Amniotic stem cell (primary cell): ENCODE results near the gene PSMA7.

Experiments
- DNase-seq: peaks from one replicate; lab custom pipeline; 2025; lab: John Stamatoyannopoulos, UW

Gene PSMA7

DNA sequence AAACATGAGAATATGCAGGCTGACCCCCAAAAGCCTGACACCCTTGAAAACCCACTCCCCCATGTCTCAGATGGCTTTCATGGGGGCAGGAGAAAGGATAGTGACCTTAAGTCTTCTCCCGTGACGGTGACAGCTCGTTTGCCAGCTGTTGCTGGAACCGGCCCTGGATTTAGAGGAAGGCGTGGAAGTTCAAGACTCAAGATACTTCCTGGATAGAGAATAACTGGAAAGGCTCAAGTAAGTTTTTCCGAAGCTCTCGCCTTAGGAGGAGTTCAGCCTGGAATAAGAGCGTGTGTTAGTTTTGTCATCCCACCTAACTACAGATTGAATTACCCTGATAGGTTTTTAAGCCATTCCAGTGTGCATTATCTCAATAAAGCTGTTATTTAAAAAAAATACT lies 28.1 kb upstream of the PSMA7 start:
- no peak for DNase-seq

DNA sequence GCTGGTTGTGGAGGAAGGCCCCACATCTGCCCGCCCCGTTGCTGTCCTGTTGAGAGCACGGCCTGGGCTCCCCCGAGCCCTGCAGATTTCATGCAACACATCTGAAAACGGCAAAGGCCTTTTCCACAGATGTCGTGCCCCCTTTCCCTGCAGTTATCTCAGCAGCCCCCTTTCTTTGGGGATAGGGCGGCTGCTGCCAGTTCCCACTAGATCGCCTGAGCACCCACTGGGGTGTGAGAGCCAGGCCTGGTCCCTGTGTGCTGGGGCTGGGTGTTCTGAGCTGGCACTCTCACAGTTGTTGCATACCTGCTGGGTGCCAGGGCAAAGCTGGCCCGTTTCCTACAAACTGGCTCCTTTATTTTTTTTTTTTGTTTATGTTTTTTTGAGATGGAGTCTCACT lies 27.3 kb upstream of the PSMA7 start:
- no peak for DNase-seq

DNA sequence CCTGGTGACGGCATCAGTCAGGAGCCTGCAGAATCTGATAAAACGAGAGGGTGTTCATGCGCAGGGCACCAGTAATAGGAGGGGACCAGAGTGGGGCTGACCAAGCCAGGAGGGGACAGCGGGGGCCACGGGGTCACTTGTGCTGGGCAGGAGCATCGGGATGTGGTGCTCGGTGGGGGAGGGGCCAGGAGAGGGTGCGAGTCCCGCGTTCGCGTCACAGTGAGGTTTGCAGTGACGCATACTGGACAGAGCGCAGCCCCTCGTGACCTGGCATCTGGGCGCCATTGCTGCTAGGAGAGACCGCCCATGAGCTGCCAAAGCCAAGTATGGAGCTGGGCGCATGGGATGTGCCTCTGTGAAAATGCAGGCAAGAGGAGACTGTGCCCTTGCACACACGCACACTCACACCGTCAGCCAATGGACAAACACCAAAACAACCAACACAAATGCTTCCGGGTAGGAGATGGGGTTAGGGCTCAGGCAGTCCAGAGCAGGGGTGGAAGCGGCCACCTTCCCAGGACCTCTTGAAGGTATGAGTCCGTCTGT lies 25.8 kb upstream of the PSMA7 start:
- no peak for DNase-seq

DNA sequence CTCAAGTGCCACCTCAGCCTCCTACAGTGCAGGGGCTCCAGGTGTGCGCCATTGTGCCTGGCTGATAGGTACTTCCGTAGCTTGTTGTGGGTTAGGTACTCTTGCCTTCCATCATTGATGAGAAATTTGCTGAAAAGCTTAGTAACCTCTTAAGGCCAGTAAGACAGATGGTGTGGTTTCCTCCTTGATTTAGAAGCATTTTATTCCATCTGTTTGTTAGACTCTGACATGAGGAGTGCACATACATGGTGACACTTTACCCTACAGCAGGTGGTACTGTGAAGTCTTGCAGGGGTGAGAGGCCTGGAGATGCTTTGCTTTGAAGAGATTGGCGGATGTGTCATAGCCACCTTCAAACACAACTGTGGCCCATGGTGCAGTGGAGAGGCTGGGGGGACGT lies 24.9 kb upstream of the PSMA7 start:
- no peak for DNase-seq

DNA sequence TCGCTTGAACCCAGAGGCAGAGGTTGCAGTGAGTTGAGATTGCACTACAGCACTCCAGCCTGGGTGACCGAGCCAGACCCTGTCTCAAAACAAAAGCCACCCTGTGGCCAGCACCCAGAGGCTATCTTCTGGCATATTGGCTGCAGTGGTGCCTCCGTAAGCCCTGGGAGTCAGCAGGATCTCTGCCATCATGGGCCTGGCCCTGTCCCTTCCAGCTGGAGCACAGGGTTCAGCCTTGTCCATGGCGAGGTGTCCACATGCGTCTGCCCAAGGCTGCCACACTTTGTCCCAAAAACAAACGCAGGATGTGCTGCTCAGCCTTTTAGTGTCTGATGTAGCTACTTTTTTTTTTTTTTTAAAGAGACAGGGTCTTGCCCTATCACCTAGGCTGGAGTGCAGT lies 24.3 kb upstream of the PSMA7 start:
- no peak for DNase-seq

DNA sequence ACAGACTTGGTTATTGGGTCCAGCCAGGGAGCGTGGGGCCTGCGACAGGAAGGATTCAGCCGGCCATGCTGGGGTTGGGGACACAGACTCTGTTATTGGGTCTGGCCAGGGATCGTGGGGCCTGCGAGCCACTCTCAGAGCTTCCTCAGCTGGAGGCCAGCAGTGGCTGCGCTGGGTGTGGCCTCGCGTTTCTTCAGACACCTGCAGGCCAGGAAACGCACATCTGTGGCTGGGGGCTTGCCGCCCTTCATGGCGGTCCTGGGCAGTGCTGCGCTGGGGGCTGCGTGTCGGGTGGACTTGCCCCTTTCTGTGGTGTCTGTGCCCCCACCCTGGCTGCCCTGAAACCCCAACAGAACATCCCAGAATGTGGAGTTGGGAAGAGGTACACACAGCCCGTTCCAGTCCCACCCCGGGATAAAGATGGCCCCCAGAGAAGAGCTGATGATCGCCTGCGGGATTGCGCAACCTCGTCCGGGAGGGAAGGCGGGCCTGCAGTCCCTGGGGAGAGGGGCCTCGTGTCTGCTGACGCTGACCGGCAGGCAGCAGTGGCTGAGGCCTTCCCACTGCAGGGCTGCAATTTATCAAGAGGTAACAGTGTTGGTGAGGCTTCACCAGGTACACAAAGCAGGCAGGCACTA lies 22.7 kb upstream of the PSMA7 start:
- no peak for DNase-seq

DNA sequence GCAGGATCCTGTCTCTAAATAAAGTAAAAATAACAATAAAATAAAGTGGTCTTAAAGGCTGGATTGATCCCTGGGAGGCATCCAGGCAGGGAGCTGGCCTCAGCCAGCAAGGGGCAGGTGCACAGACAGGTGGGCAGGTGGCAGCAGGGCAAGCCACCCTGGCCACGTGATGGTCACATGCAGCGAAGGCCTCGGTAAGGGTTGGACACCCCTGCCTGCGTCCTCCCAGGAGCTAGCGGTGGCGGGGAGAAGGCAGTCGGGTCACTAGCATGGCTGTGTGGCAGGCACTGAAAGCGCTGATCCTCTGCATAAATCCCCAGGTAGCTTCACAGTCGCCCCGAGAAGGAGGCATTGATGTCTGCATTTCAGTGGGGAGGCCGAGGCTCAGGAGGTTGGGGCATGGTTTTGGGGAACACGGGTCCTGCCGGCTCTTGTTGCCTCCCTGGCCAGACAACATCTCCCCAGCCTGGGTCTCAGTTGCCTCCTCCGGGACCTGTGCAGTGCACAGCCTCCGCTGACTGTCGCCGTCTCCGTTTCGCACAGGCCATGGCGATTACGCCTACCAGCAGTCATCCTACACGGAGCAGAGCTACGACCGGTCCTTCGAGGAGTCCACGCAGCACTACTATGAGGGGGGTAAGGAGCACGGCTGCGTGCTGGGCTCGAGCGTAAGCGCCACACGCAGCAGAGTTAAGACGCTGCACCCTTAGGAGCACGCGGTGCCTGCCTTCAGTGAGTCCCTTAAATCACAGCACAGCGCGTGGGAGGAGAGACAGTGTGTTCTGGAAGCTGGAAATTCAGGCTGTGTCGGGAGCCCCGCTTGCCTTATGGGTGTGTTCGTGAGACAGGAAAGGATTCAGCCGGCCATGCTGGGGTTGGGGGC lies 21.9 kb upstream of the PSMA7 start:
- no peak for DNase-seq

DNA sequence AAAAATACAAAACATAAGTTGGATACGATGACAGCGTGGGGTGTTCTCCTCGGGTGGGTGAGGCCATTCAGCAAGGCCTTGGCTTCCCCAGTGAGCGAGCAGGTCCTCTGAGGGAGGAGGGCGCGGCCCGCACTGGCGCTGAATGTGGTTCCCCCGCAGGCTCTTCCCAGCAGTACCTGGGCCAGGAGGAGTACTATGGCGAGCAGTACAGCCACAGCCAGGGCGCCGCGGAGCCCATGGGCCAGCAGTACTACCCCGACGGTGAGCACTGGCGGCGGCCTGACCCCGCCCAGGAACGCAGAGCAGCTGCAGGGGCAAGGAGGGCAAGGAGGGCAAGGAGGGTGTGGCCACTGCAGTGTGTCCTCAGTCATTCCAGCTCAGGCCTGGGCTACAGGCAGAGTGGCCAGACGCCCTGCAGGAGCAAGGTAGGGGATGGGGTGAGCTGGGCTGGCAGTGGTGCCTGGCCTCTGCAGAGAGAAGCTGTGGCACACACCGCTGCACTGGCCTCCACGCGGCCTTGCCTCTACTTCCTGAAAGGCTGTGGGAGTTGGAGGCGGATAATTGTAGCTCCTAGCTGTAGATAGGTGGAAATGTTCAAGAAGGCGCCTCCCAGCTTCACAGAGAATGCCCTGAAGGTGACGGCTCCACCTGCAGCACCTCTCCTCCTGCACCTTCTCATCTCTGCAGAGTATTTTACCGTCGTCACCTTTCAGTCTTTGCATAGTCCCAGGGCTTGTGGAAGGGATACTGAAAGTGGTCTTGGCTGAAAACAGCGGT lies 21.0 kb upstream of the PSMA7 start:
- no peak for DNase-seq

DNA sequence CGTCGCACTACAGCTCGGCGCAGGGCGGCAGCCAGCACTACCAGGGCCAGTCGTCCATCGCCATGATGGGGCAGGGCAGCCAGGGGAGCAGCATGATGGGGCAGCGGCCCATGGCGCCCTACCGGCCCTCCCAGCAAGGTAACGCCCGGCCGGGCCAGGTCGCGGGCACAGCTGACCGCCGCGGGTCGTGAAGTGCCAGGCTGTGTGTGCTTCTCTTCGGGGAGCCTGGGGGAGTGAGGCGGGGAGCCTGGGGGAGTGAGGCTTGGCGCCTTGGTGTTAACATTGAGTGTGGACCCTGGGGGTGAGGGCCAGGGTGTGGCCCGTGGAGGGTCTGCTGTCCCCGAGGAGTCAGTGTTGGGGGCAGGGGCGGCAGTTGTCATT lies 20.3 kb upstream of the PSMA7 start:
- no peak for DNase-seq

DNA sequence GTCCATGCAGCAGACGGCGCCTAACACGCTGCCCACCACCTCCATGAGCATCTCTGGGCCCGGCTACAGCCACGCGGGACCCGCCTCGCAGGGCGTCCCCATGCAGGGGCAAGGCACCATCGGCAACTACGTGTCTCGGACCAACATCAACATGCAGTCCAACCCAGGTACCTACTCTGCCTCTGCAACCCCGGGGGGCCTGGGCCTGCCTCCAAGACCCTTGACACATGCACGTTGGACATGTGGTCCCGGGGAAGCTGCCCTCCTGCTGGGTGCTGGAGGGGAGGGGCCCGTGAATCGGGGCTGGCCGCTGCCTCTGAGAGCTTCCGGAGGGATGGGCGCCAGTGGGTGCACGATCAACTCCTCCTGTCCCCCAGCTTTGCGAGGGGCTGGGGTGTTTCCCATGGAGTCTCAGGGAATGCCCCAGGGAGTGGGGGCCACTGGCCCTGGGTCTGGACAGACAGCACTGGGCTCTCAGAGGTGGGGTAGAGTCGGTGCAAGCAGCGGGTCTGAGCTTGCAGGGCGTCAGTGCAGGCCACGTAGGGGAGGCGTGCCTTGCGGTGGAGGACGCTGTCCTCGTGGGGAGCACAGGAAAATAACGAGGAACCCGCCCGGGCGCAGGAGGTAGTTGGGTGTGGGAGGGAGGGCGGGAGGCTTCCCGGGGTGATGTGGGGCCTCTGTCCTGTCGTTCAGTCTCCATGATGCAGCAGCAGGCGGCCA lies 19.7 kb upstream of the PSMA7 start:
- no peak for DNase-seq

DNA sequence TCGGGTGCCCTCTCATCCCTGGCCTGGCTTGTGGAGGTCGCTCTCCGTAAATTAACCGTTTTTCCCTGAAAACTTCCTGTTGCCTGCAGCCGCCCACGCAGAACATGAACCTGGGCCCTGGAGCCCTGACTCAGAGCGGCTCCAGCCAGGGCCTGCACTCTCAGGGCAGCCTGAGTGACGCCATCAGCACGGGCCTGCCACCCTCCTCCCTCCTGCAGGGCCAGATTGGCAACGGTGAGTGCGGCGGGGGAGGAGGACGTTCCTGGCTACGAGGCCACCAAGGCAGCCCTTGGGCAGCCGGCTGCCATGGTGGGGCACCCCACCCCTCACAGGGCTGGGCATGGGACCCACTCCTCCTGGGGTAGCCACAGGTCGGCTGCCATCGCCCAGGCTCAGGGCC lies 18.2 kb upstream of the PSMA7 start:
- no peak for DNase-seq

DNA sequence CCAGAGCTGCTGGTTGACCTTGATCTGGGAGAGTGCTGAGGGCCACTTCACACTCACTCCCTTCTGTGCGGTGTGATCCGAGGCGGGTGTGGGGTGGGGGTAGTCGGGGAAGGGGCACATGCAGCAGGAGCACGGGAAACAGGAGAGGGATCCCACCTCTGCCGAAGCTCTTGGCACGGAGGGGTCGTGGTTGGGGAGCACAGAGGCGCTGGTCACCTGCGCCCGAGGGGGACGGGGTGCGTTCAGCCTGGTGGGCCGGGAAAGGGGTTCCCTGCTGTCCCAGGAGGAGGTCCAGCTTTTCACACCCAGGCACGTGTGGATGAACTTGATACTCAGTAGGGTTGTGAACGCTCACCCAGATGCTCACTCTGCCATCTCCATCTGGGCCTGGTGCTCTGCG lies 17.7 kb upstream of the PSMA7 start:
- DNase-seq = no peak

DNA sequence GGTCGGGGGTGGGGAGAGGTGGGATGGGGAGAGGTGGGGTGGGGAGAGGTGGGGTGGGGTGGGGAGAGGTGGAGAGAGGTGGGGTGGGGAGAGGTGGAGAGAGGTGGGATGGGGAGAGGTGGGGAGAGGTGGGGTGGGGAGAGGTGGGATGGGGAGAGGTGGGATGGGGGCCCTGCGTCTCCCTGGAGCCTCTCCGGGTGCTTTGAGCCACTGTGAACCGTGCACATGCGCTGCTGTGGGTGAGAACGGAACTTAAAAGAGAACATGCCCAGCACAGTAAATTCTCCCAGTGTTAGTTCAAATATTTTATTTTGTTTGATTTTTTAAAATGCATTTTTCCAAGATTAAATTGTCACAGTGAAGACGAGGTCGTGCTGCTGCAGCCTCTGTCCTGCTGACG lies 17.1 kb upstream of the PSMA7 start:
- DNase-seq = no peak

DNA sequence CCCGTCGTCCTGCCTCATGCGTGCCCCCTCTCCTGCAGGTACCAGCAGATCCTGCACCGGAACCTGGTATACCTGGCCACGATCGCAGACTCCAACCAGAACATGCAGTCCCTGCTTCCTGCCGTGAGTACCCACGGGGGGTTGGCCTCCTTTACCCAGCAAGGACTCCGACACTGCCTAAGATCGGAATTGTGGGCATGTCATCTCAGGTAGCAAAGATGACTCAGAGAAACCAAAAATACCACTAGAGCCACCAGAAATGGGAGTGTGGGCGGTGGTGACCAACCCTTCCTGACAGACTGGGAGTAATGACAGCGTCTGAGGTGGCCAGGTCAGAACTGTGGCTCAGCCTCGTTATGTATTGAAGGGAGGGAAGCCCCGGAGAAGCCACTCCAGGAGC lies 16.6 kb upstream of the PSMA7 start:
- no peak for DNase-seq

DNA sequence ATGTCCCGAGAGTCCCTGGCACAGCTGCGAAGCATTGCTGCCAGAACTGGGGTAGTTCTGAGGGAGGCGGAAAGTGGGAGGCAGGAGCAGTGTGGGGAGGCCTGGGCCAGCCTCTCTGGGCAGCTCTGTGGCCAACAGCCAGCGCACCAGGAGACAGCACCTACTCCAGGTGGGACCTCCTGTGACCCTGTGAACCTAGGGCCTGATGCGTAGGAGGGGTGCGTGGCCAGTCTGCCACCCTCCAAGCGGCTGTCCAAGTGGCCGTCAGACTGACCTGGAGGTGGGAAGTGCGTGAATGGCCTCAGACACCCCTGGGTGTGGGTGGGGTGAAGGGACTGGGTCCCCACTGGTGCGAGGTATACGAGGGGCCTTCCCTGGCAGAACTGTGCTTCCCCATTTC lies 15.9 kb upstream of the PSMA7 start:
- no peak for DNase-seq

DNA sequence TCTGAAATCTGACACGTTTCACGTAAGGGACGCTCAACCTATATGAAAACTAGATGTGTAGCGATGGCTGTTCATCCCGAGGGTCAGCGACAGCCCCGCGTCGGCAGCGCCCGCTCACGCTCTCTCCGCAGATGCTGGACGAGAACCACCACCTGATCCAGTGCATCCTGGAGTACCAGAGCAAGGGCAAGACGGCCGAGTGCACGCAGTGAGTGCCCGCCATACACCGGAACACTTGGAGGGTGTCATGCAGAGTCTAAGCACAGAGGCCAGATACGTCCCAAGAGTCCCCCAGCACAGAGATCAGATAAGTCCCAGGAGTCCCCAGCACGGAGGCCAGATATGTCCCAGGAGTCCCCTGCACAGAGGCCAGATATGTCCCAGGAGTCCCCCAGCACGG lies 15.3 kb upstream of the PSMA7 start:
- no peak for DNase-seq

DNA sequence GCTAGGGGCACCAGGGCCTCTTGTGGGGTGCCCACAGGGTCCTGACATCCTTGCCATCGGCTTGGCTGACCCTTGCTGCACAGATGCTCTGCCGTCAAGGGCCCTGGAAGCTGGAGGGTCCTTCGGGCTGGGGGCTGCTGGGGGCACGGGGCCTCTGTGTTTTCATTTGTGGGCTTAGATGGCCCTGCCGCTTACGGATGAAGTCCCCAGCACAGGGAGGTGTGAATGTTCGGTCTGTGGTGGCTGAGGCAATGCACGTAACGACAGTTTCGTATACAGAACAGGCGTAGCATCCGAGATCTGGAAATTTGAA lies 14.8 kb upstream of the PSMA7 start:
- DNase-seq = no peak

DNA sequence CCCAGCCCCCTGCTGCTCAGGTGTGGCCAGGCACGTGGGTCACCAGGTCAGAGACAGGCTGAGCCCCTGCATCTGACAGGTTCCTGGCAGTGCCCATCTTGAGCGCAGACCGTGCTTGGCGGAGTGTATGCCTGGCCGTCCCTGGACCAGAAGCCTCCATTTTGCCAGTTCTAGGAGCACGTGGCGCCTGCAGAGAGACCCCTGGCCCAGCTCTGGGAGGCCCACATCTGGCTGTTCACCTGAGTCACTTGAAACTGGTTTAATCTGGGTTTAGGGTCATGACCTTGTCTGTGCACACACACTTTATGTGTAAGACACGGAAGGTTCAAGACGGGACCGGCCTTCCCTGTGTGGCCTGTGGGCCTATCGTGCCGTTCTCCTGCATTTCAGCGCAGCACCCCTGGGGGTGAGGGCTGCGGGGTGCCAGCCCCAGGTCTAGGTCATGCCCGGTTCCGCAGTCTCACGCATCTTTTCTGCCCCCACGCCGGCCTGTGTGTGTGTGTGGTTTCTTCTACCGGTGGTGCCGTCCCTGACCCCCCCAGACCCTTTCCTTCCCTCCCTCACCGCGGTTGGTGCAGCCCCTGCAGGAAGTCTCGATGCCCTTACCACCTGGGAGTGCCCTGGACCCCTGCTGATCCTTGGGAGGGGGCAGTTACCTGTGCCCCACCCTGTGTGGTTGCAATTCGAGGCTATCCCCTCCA lies 14.3 kb upstream of the PSMA7 start:
- no peak for DNase-seq

DNA sequence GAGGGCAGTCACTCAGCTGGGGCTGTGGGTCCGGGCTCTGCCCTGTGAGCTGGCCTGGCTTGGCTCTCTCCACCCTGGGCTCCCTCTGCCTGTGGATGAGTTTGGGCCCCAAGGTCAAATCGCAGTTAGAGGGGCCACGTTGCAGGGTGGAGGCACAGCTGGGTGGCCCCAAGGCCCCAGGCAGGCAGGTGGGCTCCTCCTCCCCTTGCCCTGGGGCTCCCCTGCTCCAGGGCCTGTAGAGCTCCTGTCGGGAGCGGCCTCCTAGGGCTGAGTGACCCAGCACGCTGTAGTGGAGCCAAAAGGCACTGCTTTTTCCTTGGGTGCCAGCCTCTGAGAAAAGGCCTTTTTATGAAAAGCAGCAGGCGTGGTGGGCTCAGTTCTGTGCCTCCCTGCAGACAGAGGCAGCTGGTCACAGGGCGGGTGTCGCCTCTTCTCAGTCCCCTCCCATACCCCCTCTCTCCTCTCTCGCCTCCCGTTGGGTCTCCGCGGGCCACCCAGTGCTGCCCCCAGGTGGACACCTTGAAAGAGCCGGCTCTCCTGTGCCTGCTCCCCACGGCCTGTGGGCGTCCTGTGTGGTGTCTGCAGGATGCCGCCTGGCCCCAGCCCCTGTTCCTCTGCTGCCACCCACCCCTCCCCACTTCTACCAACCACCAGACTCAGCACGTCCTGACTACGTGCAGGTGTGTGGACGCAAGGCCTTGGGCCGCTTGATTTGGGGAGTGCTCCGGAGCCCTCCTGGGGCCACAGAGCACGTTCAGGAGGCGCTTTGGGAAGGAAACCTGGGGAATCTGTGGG lies 13.6 kb upstream of the PSMA7 start:
- no peak for DNase-seq

DNA sequence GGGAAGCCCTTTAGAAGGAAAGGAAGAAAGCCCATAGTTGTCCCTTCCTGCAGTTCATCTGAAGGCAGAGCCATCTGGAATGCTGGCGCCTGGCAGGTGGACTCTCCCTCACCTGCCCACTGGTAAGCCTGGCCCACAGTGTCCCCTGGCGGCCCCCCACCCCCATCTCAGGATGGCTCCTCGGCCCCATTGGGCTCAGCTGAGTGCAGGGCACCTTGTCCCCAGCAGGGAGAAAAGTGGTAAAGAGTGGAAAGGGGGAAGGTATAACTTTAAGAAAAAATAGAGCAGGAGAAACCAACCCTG lies 13.0 kb upstream of the PSMA7 start:
- DNase-seq = no peak
